Thyroid gland (tissue), 4 donors: ENCODE results near the gene PCBD2.

Experiments used
- POLR2A ChIP-seq, 2 donors: fragments of 450-650 bp; IDR thresholded peaks; one replicate each; pipeline ENCODE4 v1.6.1; 2017; ENCODE audit warnings: antibody characterized with exemption in 2 of 2, mild to moderate bottlenecking in 2 of 2, moderate library complexity in 1 of 2
- TF ChIP-seq, protein P1 (sequence below), 6 experiments: fragments of 200-600 bp in 3 of 6; fragments of 450-650 bp in 3 of 6; sonication (generic) in 3 of 6; IDR thresholded peaks; one replicate each; pipeline ENCODE4 v1.5.1; 2016 to 2019; ENCODE audit warnings: antibody characterized with exemption in 6 of 6, mild to moderate bottlenecking in 2 of 6, inconsistent platforms in 1 of 6, moderate library complexity in 1 of 6

- TF ChIP-seq, protein P1, sequence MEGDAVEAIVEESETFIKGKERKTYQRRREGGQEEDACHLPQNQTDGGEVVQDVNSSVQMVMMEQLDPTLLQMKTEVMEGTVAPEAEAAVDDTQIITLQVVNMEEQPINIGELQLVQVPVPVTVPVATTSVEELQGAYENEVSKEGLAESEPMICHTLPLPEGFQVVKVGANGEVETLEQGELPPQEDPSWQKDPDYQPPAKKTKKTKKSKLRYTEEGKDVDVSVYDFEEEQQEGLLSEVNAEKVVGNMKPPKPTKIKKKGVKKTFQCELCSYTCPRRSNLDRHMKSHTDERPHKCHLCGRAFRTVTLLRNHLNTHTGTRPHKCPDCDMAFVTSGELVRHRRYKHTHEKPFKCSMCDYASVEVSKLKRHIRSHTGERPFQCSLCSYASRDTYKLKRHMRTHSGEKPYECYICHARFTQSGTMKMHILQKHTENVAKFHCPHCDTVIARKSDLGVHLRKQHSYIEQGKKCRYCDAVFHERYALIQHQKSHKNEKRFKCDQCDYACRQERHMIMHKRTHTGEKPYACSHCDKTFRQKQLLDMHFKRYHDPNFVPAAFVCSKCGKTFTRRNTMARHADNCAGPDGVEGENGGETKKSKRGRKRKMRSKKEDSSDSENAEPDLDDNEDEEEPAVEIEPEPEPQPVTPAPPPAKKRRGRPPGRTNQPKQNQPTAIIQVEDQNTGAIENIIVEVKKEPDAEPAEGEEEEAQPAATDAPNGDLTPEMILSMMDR (IDR thresholded peaks at IDR 0.05) = no peak
- TF ChIP-seq POLR2A (IDR thresholded peaks at IDR 0.05) = no peak
Observed at GRCh38 chr5:134913254-134913653, 8.3 kb downstream of the PCBD2 start.
